Stomach (tissue), 9 donors: ENCODE measurements around the gene CAMK1. TPM values are rescaled to one million over a fixed set of nuclear protein-coding genes. Genes with fewer than 3 reads are reported as not detected.

Experiments
- DNase-seq, 2 donors: peaks; one replicate each; pipeline versions ENCODE4 v3.0.0 to v3.0.0-alpha.2; 2013 to 2019
- H3K27ac ChIP-seq, 5 donors: fragments of 200-600 bp in 4 of 5; sonication (generic) in 4 of 5; one replicate each; pipeline ENCODE4 v1.5.1; 2013 to 2019; ENCODE audit warnings: mild to moderate bottlenecking in 1 of 5, moderate library complexity in 1 of 5
- H3K27me3 ChIP-seq, 3 donors: fragments of 200-600 bp; sonication (generic); one replicate each; pipeline ENCODE4 v1.5.1; 2017 to 2019; ENCODE audit warnings: mixed run types in 1 of 3
- H3K36me3 ChIP-seq, 4 donors: fragments of 200-600 bp; sonication (generic); 1 replicate in 3 of 4; 2 replicates in 1 of 4; pipeline ENCODE4 v1.5.1; 2016 to 2019
- H3K4me1 ChIP-seq, 4 donors: fragments of 200-600 bp; sonication (generic); one replicate each; pipeline ENCODE4 v1.5.1; 2016 to 2019
- H3K4me3 ChIP-seq, 4 donors: fragments of 200-600 bp; sonication (generic) in 3 of 4; one replicate each; pipeline ENCODE4 v1.5.1; 2016 to 2019; ENCODE audit warnings: mild to moderate bottlenecking in 1 of 4
- H3K9me3 ChIP-seq, 4 donors: fragments of 200-600 bp; sonication (generic); one replicate each; pipeline ENCODE4 v1.5.1; 2016 to 2019
- CTCF ChIP-seq, 7 experiments: fragments of 450-650 bp in 4 of 7; fragments of 200-600 bp in 3 of 7; sonication (generic) in 3 of 7; IDR thresholded peaks; one replicate each; pipeline ENCODE4 v1.5.1; 2016 to 2019; ENCODE audit warnings: antibody characterized with exemption in 7 of 7, control low read depth in 2 of 7, mild to moderate bottlenecking in 1 of 7
- EP300 ChIP-seq: sonication (generic); formaldehyde crosslinking; IDR thresholded peaks from one replicate; pipeline ENCODE4 v1.6.1; 2017; ENCODE audit warnings: antibody characterized with exemption
- POLR2A ChIP-seq, 4 donors: fragments of 450-650 bp; IDR thresholded peaks; one replicate each; pipeline ENCODE4 v1.6.1; 2016; ENCODE audit warnings: antibody characterized with exemption in 4 of 4, control low read depth in 2 of 4, mild to moderate bottlenecking in 1 of 4, moderate library complexity in 1 of 4
- POLR2AphosphoS5 ChIP-seq, 3 donors: sonication (generic); formaldehyde crosslinking; IDR thresholded peaks; one replicate each; pipeline ENCODE4 v1.6.1; 2016; ENCODE audit warnings: antibody characterized with exemption in 3 of 3
- WGBS, 5 donors: extraction: QIAGEN DNeasy Blood & Tissue Kit in 3 of 5; methylation state at CpG; one replicate each; pipeline versions ENCODE4 v1.1.5 to v1.1.7; 2013 to 2018; 5-methylcytosine and 5-hydroxymethylcytosine counted together
- intact Hi-C: fragments of 100-400 bp; cut with DNase I; formaldehyde crosslinking; loops from one replicate; pipeline ENCODE4 v1.15.1; 2023; ENCODE audit warnings: low total_unique reads
- polyA plus RNA-seq, 3 donors: library from polyadenylated mRNA; stranded (reverse); fragments of 200-250 nt; gene quantifications; one replicate each; pipeline ENCODE4 v1.2.3, GENCODE V29; 2013
- total RNA-seq, 5 donors: library from RNA; depleted of rRNA; stranded (reverse); fragments of >200 nt; gene quantifications; one replicate each; pipeline versions ENCODE4 v1.1.0 to v1.2.3, GENCODE V29; 2014 to 2016
- donor health status: healthy with polysubstance abuse.
- donor health status: Bipolar disorder and iron deficiency.
- donor health status: healthy.

Gene CAMK1
- total and polyA plus RNA-seq, 8 donors = 14.3 to 61.1 (median 25.3) TPM

DNA sequence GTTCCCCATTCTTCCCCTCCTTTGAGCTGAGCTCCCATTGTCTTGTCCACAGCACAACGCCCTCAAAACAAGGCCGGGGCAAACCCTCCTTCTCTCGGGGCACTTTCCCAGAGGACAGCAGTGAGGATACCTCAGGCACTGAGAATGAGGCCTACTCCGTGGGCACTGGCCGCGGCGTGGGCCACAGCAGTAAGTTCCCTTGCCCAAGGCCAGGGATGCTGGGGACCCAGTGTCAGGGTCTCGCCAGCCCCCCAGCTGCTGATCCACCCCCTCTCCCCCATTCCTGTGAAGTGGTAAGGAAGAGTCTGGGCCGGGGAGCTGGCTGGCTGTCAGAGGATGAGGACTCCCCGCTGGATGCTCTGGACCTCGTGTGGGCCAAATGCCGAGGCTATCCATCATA is 24.2 kb downstream of the CAMK1 start:
- WGBS, 5 donors = 92 to 96% (median 93%) methylated on average over 11 to 12 of the region's 12 CpGs
- TF ChIP-seq POLR2A (IDR thresholded peaks at IDR 0.05) (no peak), POLR2AphosphoS5 (IDR thresholded peaks at IDR 0.05) (no peak), EP300 (no peak), CTCF (IDR thresholded peaks at IDR 0.05) (no peak)
- peaks cover 71 to 82% (median 81%) of the 10 kb centered on the region in 4 donors for H3K36me3 ChIP-seq
- no peaks in the 10 kb centered on the region for H3K9me3 ChIP-seq
- DNase-seq = no peak
- peaks cover 7 to 19% (median 12%) of the 10 kb centered on the region in 4 donors for H3K4me1 ChIP-seq
- H3K4me3 ChIP-seq = no peak overlapping the region
- H3K27ac ChIP-seq = no peak overlapping the region
- no peaks in the 10 kb centered on the region for H3K27me3 ChIP-seq
- intact Hi-C loops = no loop called here

DNA sequence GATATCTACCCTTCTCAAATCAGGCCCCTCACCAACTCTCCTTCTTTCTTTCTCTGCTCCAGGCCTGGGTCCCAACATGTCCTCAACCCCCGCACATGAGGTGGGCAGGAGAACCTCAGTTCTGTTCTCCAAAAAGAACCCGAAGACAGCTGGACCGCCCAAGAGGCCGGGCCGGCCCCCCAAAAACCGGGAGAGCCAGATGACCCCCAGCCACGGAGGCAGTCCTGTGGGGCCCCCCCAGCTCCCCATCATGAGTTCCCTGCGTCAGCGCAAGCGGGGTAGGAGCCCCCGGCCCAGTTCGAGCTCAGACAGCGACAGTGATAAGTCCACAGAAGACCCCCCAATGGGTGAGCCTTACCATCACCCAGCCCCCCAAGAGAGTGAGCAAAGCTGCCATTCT is 25.6 kb downstream of the CAMK1 start:
- no peak for DNase-seq
- H3K4me1 ChIP-seq = peaks cover 0 to 11% (median 7%) of the 10 kb centered on the region in 4 donors
- no peaks in the 10 kb centered on the region for H3K9me3 ChIP-seq
- intact Hi-C loops = no loop called here
- no peak overlapping the region for H3K27ac ChIP-seq
- peaks cover 85 to 96% (median 94%) of the 10 kb centered on the region in 4 donors for H3K36me3 ChIP-seq
- no peaks in the 10 kb centered on the region for H3K27me3 ChIP-seq
- 91 to 99% (median 95%) methylated on average over 10 to 13 of the region's 13 CpGs for whole genome bisulfite sequencing, 5 donors
- H3K4me3 ChIP-seq = no peak overlapping the region
- TF ChIP-seq POLR2A (IDR thresholded peaks at IDR 0.05) (no peak), EP300 (no peak), CTCF (IDR thresholded peaks at IDR 0.05) (no peak), POLR2AphosphoS5 (IDR thresholded peaks at IDR 0.05) (no peak)

DNA sequence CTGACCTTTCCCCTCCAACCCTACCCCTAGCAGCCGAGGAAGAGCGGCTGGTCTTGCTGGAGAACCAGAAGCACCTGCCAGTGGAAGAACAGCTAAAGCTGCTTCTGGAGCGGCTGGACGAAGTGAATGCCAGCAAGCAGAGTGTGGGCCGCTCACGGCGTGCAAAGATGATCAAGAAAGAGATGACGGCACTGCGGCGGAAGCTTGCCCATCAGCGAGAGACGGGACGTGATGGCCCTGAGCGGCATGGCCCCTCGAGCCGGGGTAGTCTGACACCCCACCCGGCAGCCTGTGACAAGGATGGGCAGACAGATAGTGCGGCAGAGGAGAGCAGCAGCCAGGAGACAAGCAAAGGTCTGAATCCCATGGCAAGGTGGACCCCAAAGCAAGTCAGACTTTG is 26.2 kb downstream of the CAMK1 start:
- H3K27me3 ChIP-seq = no peaks in the 10 kb centered on the region
- WGBS, 5 donors = 96 to 98% (median 97%) methylated on average over 18 of the region's 18 CpGs
- H3K36me3 ChIP-seq = peaks cover 91 to 100% (median 100%) of the 10 kb centered on the region in 4 donors
- TF ChIP-seq CTCF (IDR thresholded peaks at IDR 0.05) (no peak), POLR2AphosphoS5 (IDR thresholded peaks at IDR 0.05) (no peak), EP300 (no peak), POLR2A (IDR thresholded peaks at IDR 0.05) (no peak)
- no peaks in the 10 kb centered on the region for H3K9me3 ChIP-seq
- no peak overlapping the region for H3K4me3 ChIP-seq
- H3K4me1 ChIP-seq = peaks cover 0 to 5% (median 2%) of the 10 kb centered on the region in 4 donors
- no peak overlapping the region for H3K27ac ChIP-seq
- no peak for DNase-seq
- intact Hi-C loops = no loop called here

DNA sequence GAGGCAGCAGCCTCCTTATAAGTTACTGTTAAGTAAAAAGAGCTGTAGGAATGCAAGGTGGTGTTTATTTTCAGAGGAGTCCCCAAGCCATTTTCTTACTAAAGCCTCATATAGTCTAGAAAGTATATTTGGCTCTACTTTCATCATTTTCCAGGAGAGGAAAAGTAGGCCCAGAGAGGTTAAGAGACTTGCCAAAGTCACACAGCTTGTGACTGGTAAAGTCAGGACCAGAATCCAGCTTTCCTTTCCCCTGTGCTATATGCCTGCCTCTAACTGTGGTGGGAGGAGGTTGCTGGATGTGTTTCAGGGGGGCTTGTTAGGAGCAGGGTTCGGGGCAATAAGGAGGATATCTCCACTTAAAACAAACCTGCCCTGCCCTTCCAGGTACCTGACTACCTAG is 27.2 kb downstream of the CAMK1 start:
- Histone ChIP-seq H3K4me1 (peaks cover 0 to 5% (median 0%) of the 10 kb centered on the region in 4 donors), H3K9me3 (no peaks in the 10 kb centered on the region), H3K27me3 (no peaks in the 10 kb centered on the region), H3K27ac (no peak overlapping the region), H3K36me3 (peaks cover 100% of the 10 kb centered on the region in 4 donors), H3K4me3 (no peak overlapping the region)
- TF ChIP-seq POLR2AphosphoS5 (IDR thresholded peaks at IDR 0.05) (no peak), POLR2A (IDR thresholded peaks at IDR 0.05) (no peak)
- no peak for DNase-seq
- intact Hi-C loops = no loop called here
- 83 to 94% (median 90%) methylated on average over 1 of the region's 1 CpG for WGBS, 5 donors

DNA sequence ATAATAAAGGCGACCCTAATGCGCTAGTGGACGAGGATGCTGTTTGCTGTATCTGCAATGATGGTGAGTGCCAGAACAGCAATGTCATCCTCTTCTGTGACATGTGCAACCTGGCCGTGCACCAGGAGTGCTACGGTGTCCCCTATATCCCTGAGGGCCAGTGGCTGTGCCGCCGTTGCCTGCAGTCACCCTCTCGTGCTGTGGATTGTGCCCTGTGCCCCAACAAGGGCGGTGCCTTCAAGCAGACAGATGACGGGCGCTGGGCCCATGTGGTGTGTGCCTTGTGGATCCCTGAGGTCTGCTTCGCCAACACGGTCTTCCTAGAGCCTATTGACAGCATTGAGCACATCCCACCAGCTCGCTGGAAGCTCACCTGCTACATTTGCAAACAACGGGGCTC is 30.6 kb downstream of the CAMK1 start:
- DNase-seq = no peak
- H3K4me3 ChIP-seq = no peak overlapping the region
- H3K27me3 ChIP-seq = no peaks in the 10 kb centered on the region
- TF ChIP-seq POLR2A (IDR thresholded peaks at IDR 0.05) = no peak
- no peak for TF ChIP-seq EP300
- TF ChIP-seq POLR2AphosphoS5 (IDR thresholded peaks at IDR 0.05) = no peak
- TF ChIP-seq CTCF (IDR thresholded peaks at IDR 0.05) = no peak
- H3K4me1 ChIP-seq = peaks cover 0 to 37% (median 17%) of the 10 kb centered on the region in 4 donors
- 91 to 95% (median 94%) methylated on average over 11 to 15 of the region's 15 CpGs for WGBS, 5 donors
- intact Hi-C loops = no loop called here
- peaks cover 89 to 100% (median 99%) of the 10 kb centered on the region in 4 donors for H3K36me3 ChIP-seq
- no peaks in the 10 kb centered on the region for H3K9me3 ChIP-seq
- no peak overlapping the region for H3K27ac ChIP-seq
